ENCODE results near the gene SNCG.
"Not testable (repeated sequence)": the region's sequence is repeated elsewhere in the genome, so short reads cannot be mapped to it uniquely, and the experiment has no call there.

Gene SNCG

GRCh38 chr10:86958116-86958900 is at the start of gene SNCG:
Gene SNCG (plus strand): TSS chr10:86958599. CDS start chr10:86958698, 99 bp downstream.
- Histone ChIP-seq H3K4me3 (ENCODE audit: low read length) (no peak within 1 kb of the TSS), H3K9ac (ENCODE audit: low read depth, low read length) (peak within 1 kb of the TSS; percentile 32), H3K4me1 (ENCODE audit: insufficient read depth, low read length) (peaks cover 34% of the 10 kb centered on the region), H3K27ac (ENCODE audit: low read length) (no peak within 1 kb of the TSS), H3K36me3 (ENCODE audit: insufficient read depth, low read depth, low read length) (no peaks in the 10 kb centered on the region), H3K27me3 (ENCODE audit: insufficient read depth, low read length) (no peaks in the 10 kb centered on the region), H3K9me3 (ENCODE audit: insufficient read depth, low read depth, low read length) (no peaks in the 10 kb centered on the region; the same call in 1 of the 2 replicates)

- peaks cover 94% of the 10 kb centered on the region for H3K36me3 ChIP-seq (ENCODE audit: insufficient read depth, low read depth, low read length)
- H3K4me3 ChIP-seq (ENCODE audit: low read length): no peak overlapping the region
- no peaks in the 10 kb centered on the region for H3K9me3 ChIP-seq (ENCODE audit: insufficient read depth, low read depth, low read length)
- no peak overlapping the region for H3K27ac ChIP-seq (ENCODE audit: low read length)
- H3K4me1 ChIP-seq (ENCODE audit: insufficient read depth, low read length): no peaks in the 10 kb centered on the region
- H3K27me3 ChIP-seq (ENCODE audit: insufficient read depth, low read length): no peaks in the 10 kb centered on the region
- H3K9ac ChIP-seq (ENCODE audit: low read depth, low read length): no peak overlapping the region
Observed at GRCh38 chr10:86914734-86915133, 43.7 kb upstream of the SNCG start.

GRCh38 chr10:86918022-86918471 is 40.4 kb upstream of the SNCG start:
- Histone ChIP-seq H3K4me1 (ENCODE audit: insufficient read depth, low read length) (no peaks in the 10 kb centered on the region), H3K9ac (ENCODE audit: low read depth, low read length) (no peak overlapping the region), H3K27ac (ENCODE audit: low read length) (no peak overlapping the region), H3K9me3 (ENCODE audit: insufficient read depth, low read depth, low read length) (no peaks in the 10 kb centered on the region), H3K4me3 (ENCODE audit: low read length) (no peak overlapping the region), H3K36me3 (ENCODE audit: insufficient read depth, low read depth, low read length) (peaks cover 98% of the 10 kb centered on the region), H3K27me3 (ENCODE audit: insufficient read depth, low read length) (no peaks in the 10 kb centered on the region)

- H3K9ac ChIP-seq (ENCODE audit: low read depth, low read length): no peak overlapping the region
- no peaks in the 10 kb centered on the region for H3K9me3 ChIP-seq (ENCODE audit: insufficient read depth, low read depth, low read length)
- peaks cover 78% of the 10 kb centered on the region for H3K36me3 ChIP-seq (ENCODE audit: insufficient read depth, low read depth, low read length)
- no peaks in the 10 kb centered on the region for H3K4me1 ChIP-seq (ENCODE audit: insufficient read depth, low read length)
- no peaks in the 10 kb centered on the region for H3K27me3 ChIP-seq (ENCODE audit: insufficient read depth, low read length)
- no peak overlapping the region for H3K4me3 ChIP-seq (ENCODE audit: low read length)
- H3K27ac ChIP-seq (ENCODE audit: low read length): no peak overlapping the region
Observed at GRCh38 chr10:86922553-86922961, 35.8 kb upstream of the SNCG start.

GRCh38 chr10:86929468-86930380 is 28.7 kb upstream of the SNCG start:
- Histone ChIP-seq H3K4me3 (ENCODE audit: low read length) (no peak overlapping the region), H3K9ac (ENCODE audit: low read depth, low read length) (no peak overlapping the region), H3K4me1 (ENCODE audit: insufficient read depth, low read length) (no peaks in the 10 kb centered on the region), H3K36me3 (ENCODE audit: insufficient read depth, low read depth, low read length) (peaks cover 57% of the 10 kb centered on the region), H3K27ac (ENCODE audit: low read length) (no peak overlapping the region), H3K9me3 (ENCODE audit: insufficient read depth, low read depth, low read length) (no peaks in the 10 kb centered on the region), H3K27me3 (ENCODE audit: insufficient read depth, low read length) (no peaks in the 10 kb centered on the region)

- peaks cover 46% of the 10 kb centered on the region for H3K36me3 ChIP-seq (ENCODE audit: insufficient read depth, low read depth, low read length)
- H3K4me1 ChIP-seq (ENCODE audit: insufficient read depth, low read length): no peaks in the 10 kb centered on the region
- H3K27ac ChIP-seq (ENCODE audit: low read length): no peak overlapping the region
- no peak overlapping the region for H3K4me3 ChIP-seq (ENCODE audit: low read length)
- no peaks in the 10 kb centered on the region for H3K9me3 ChIP-seq (ENCODE audit: insufficient read depth, low read depth, low read length)
- H3K9ac ChIP-seq (ENCODE audit: low read depth, low read length): no peak overlapping the region
- H3K27me3 ChIP-seq (ENCODE audit: insufficient read depth, low read length): no peaks in the 10 kb centered on the region
Observed at GRCh38 chr10:86931872-86932271, 26.5 kb upstream of the SNCG start.

- H3K4me1 ChIP-seq (ENCODE audit: insufficient read depth, low read length): no peaks in the 10 kb centered on the region
- H3K4me3 ChIP-seq (ENCODE audit: low read length): no peak overlapping the region
- no peak overlapping the region for H3K27ac ChIP-seq (ENCODE audit: low read length)
- no peaks in the 10 kb centered on the region for H3K27me3 ChIP-seq (ENCODE audit: insufficient read depth, low read length)
- no peaks in the 10 kb centered on the region for H3K9me3 ChIP-seq (ENCODE audit: insufficient read depth, low read depth, low read length)
- no peak overlapping the region for H3K9ac ChIP-seq (ENCODE audit: low read depth, low read length)
- peaks cover 38% of the 10 kb centered on the region for H3K36me3 ChIP-seq (ENCODE audit: insufficient read depth, low read depth, low read length)
Observed at GRCh38 chr10:86932674-86933073, 25.7 kb upstream of the SNCG start.

DNA sequence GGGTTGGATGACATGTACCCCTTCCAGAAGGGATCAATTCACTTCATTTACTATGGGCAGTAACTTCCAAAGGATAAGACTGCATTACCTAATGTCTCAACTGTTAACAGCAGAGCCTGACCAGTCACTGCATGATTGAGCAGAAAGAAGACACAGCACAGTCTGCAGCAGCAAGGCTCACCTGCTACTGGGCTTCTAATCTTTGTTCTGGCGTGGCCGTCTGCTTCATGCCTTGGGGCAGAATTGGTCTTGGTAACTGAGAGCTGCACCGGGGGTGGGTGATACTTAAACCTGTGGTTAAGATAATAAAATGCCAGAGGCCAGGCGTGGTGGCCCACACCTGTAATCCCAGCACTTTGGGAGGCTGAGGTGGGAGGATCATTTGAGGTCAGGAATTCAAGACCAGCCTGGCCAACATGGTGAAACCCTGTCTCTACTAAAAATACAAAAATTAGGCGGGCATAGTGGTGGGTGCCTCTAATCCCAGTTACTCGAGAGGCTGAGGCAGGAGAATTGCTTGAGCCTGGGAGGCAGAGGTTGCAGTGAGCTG is 24.2 kb upstream of the SNCG start:
- not testable (repeated sequence) for H3K4me1 ChIP-seq (ENCODE audit: insufficient read depth, low read length); H3K9me3 ChIP-seq (ENCODE audit: insufficient read depth, low read depth, low read length); H3K9ac ChIP-seq (ENCODE audit: low read depth, low read length); H3K4me3 ChIP-seq (ENCODE audit: low read length); H3K27me3 ChIP-seq (ENCODE audit: insufficient read depth, low read length); H3K27ac ChIP-seq (ENCODE audit: low read length)
- H3K36me3 ChIP-seq (ENCODE audit: insufficient read depth, low read depth, low read length): peaks cover 23% of the 10 kb centered on the region

- Histone ChIP-seq H3K27me3 (ENCODE audit: insufficient read depth, low read length) (no peaks in the 10 kb centered on the region), H3K27ac (ENCODE audit: low read length) (no peak overlapping the region), H3K4me1 (ENCODE audit: insufficient read depth, low read length) (no peaks in the 10 kb centered on the region), H3K36me3 (ENCODE audit: insufficient read depth, low read depth, low read length) (no peaks in the 10 kb centered on the region), H3K9me3 (ENCODE audit: insufficient read depth, low read depth, low read length) (no peaks in the 10 kb centered on the region), H3K9ac (ENCODE audit: low read depth, low read length) (no peak overlapping the region), H3K4me3 (ENCODE audit: low read length) (no peak overlapping the region)
Observed at GRCh38 chr10:86936661-86937501, 21.5 kb upstream of the SNCG start.

GRCh38 chr10:86937502-86938154 is 20.8 kb upstream of the SNCG start:
- H3K36me3 ChIP-seq (ENCODE audit: insufficient read depth, low read depth, low read length): no peaks in the 10 kb centered on the region
- H3K9ac ChIP-seq (ENCODE audit: low read depth, low read length): no peak overlapping the region
- no peak overlapping the region for H3K4me3 ChIP-seq (ENCODE audit: low read length)
- H3K4me1 ChIP-seq (ENCODE audit: insufficient read depth, low read length): no peaks in the 10 kb centered on the region
- no peaks in the 10 kb centered on the region for H3K9me3 ChIP-seq (ENCODE audit: insufficient read depth, low read depth, low read length)
- H3K27ac ChIP-seq (ENCODE audit: low read length): no peak overlapping the region
- no peaks in the 10 kb centered on the region for H3K27me3 ChIP-seq (ENCODE audit: insufficient read depth, low read length)

DNA sequence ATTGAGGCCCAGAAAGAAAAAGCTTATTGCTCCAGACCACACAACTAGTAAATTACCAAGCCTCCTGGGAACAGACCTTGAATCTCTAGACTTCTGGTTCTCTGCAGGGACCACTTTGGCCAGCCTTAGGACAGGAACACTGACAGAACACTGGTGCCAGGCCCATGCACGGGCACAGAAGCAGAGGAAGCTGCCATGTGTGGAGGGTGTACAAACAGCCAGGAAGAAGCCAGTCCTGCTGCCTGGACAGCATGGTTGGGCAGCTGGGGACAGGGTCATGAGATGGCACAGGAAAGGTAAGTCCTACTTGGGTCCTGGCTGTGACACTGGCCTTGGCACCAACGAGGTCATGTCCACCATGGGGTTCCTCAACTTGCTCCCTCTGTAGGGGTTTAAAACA is 20.1 kb upstream of the SNCG start:
- Histone ChIP-seq H3K4me3 (ENCODE audit: low read length) (no peak overlapping the region), H3K4me1 (ENCODE audit: insufficient read depth, low read length) (no peaks in the 10 kb centered on the region), H3K27ac (ENCODE audit: low read length) (no peak overlapping the region), H3K9ac (ENCODE audit: low read depth, low read length) (no peak overlapping the region), H3K27me3 (ENCODE audit: insufficient read depth, low read length) (no peaks in the 10 kb centered on the region), H3K36me3 (ENCODE audit: insufficient read depth, low read depth, low read length) (no peaks in the 10 kb centered on the region), H3K9me3 (ENCODE audit: insufficient read depth, low read depth, low read length) (no peaks in the 10 kb centered on the region)
